ENCODE results near the gene FOXP2. TPM values are rescaled to one million over a fixed set of nuclear protein-coding genes. Genes with fewer than 3 reads are reported as not detected.

The FOXP2 gene
- total RNA-seq, 3 donors from 2014 or later: not detected

- Mint-ChIP-seq H3K4me3 (no peak overlapping the region), H3K9me3 (no peaks in the 10 kb centered on the region), H3K27me3 (ENCODE audit: low read depth) (no peaks in the 10 kb centered on the region), H3K4me1 (ENCODE audit: low read depth) (no peaks in the 10 kb centered on the region), H3K36me3 (ENCODE audit: insufficient read depth) (no peaks in the 10 kb centered on the region)
- ATAC-seq (no peak), DNase-seq (no peak)
These were observed 712 bp downstream of the FOXP2 start for GRCh38 chr7:114415064-114415989.

GRCh38 chr7:114416129-114416990, 1.7 kb downstream of the FOXP2 start:
- H3K4me1 Mint-ChIP-seq (ENCODE audit: low read depth): no peaks in the 10 kb centered on the region
- no peaks in the 10 kb centered on the region for H3K9me3 Mint-ChIP-seq
- no peaks in the 10 kb centered on the region for H3K27me3 Mint-ChIP-seq (ENCODE audit: low read depth)
- ATAC-seq (no peak), DNase-seq (no peak)
- no peaks in the 10 kb centered on the region for H3K36me3 Mint-ChIP-seq (ENCODE audit: insufficient read depth)
- H3K4me3 Mint-ChIP-seq: no peak overlapping the region

- Mint-ChIP-seq H3K4me3 (no peak overlapping the region), H3K27me3 (ENCODE audit: low read depth) (no peaks in the 10 kb centered on the region), H3K36me3 (ENCODE audit: insufficient read depth) (no peaks in the 10 kb centered on the region), H3K4me1 (ENCODE audit: low read depth) (no peaks in the 10 kb centered on the region), H3K9me3 (no peaks in the 10 kb centered on the region)
- DNase-seq (no peak), ATAC-seq (no peak)
These were observed 2.7 kb downstream of the FOXP2 start for GRCh38 chr7:114417290-114417689.

- Mint-ChIP-seq H3K4me3 (no peak overlapping the region), H3K36me3 (ENCODE audit: insufficient read depth) (no peaks in the 10 kb centered on the region), H3K4me1 (ENCODE audit: low read depth) (no peaks in the 10 kb centered on the region), H3K9me3 (no peaks in the 10 kb centered on the region), H3K27me3 (ENCODE audit: low read depth) (no peaks in the 10 kb centered on the region)
- DNase-seq (no peak), ATAC-seq (no peak)
These were observed 3.5 kb downstream of the FOXP2 start for GRCh38 chr7:114418117-114418516.

DNA sequence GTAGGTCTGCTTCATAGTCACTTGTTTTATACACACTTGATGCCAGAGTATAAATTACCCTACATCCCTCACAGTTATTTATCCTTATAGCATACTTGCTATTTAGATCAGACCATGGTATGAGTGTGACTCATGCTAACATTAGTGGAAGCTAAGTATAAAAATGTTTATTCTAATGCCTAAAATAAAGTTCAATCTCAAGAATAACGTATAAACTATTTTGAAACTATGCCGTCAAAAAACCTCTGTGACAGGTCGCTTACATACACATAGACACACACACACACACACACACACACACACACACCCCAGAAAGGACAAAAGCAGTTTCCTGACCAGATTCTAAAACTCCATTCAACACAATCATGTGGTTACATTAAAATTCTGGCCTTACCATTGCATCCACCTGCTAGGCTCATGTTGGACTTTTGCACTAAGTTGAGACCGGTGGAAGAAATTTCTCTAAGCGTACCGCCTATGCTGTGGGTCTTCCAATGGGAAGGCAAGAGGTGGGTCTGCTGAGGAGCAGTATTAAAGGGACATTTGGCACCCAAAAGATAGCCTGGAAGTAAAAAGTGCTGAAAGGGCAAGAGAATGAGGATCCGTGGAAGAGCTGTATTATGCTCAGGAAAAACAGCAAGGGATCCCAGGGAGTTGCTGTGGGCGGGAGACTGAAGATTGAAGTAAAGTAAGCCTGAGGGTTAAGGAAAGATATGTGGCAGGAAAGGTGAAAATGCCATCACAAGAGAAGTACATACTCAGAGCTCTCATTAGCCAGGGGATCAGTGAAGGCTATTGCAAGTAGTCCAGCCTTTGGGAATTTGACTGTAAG, 5.0 kb downstream of the FOXP2 start:
- Mint-ChIP-seq H3K4me3 (no peak overlapping the region), H3K36me3 (ENCODE audit: insufficient read depth) (no peaks in the 10 kb centered on the region), H3K27me3 (ENCODE audit: low read depth) (no peaks in the 10 kb centered on the region), H3K9me3 (no peaks in the 10 kb centered on the region), H3K4me1 (ENCODE audit: low read depth) (no peaks in the 10 kb centered on the region)
- DNase-seq: no peak
- no peak for ATAC-seq

DNA sequence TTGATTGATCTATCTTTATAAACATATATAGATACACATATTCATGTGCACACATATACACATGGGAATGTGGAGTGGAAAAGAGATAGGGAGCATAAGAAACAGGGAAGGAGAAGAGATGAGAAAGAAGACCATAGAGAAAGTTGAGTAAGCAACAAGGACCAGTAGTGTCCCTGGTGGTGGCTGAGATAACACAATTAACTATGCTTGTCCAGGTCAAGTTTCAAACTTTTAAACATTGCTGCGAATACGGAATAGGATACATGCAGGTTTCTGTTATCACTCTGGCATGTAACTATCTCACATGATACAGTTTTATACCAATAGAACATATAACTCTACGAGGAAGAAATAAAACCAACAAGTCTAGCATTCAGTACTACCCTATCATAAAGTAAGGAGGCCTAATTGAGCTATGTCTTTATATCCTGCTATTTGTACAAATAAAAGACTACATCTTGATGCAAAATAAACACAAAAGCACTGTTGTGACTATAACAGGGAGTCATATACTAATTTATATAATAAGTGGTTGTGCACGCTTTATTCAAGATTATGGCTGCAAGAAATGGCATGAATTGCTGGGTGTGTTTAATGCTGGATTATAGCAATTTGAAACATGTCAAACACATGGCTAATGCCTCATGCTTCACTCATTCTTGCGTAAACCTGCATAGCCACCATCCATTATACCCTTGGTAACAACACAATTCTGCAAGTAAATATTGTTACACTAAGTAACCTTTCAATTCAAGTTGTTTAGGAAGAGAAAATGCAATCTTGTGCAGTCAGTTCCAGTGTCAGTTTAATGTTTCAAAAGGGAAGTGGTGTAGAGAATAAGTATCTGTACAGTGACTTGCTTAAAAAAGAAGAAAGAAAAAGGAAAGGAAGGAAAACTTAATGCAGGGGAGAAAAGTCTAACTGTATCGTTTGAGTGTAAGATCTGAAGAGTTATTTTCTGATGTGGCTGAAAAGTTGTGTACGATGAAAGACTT, 8.2 kb downstream of the FOXP2 start:
- no peak for ATAC-seq
- no peak for DNase-seq
- H3K9me3 Mint-ChIP-seq: no peaks in the 10 kb centered on the region
- no peaks in the 10 kb centered on the region for H3K27me3 Mint-ChIP-seq (ENCODE audit: low read depth)
- no peak overlapping the region for H3K4me3 Mint-ChIP-seq
- H3K4me1 Mint-ChIP-seq (ENCODE audit: low read depth): no peaks in the 10 kb centered on the region
- H3K36me3 Mint-ChIP-seq (ENCODE audit: insufficient read depth): no peaks in the 10 kb centered on the region

GRCh38 chr7:114426382-114426781, 11.8 kb downstream of the FOXP2 start:
- DNase-seq: no peak
- Mint-ChIP-seq H3K4me1 (ENCODE audit: low read depth) (no peaks in the 10 kb centered on the region), H3K27me3 (ENCODE audit: low read depth) (no peaks in the 10 kb centered on the region), H3K9me3 (no peaks in the 10 kb centered on the region), H3K4me3 (no peak overlapping the region), H3K36me3 (ENCODE audit: insufficient read depth) (no peaks in the 10 kb centered on the region)
- ATAC-seq: no peak

GRCh38 chr7:114426824-114427223, 12.2 kb downstream of the FOXP2 start:
- H3K27me3 Mint-ChIP-seq (ENCODE audit: low read depth): no peaks in the 10 kb centered on the region
- H3K9me3 Mint-ChIP-seq: no peaks in the 10 kb centered on the region
- no peaks in the 10 kb centered on the region for H3K36me3 Mint-ChIP-seq (ENCODE audit: insufficient read depth)
- DNase-seq: no peak
- H3K4me3 Mint-ChIP-seq: no peak overlapping the region
- ATAC-seq: no peak
- no peaks in the 10 kb centered on the region for H3K4me1 Mint-ChIP-seq (ENCODE audit: low read depth)

- Mint-ChIP-seq H3K4me1 (ENCODE audit: low read depth) (no peaks in the 10 kb centered on the region), H3K36me3 (ENCODE audit: insufficient read depth) (no peaks in the 10 kb centered on the region), H3K27me3 (ENCODE audit: low read depth) (no peaks in the 10 kb centered on the region), H3K4me3 (no peak overlapping the region), H3K9me3 (no peaks in the 10 kb centered on the region)
- ATAC-seq: no peak
- no peak for DNase-seq
These were observed 13.6 kb downstream of the FOXP2 start for GRCh38 chr7:114428211-114428610.

- H3K27me3 Mint-ChIP-seq (ENCODE audit: low read depth): no peaks in the 10 kb centered on the region
These were observed 16.6 kb downstream of the FOXP2 start for GRCh38 chr7:114431189-114431588.

GRCh38 chr7:114432061-114432460, 17.4 kb downstream of the FOXP2 start:
- no peak overlapping the region for H3K4me3 Mint-ChIP-seq
- H3K9me3 Mint-ChIP-seq: no peaks in the 10 kb centered on the region
- H3K4me1 Mint-ChIP-seq (ENCODE audit: low read depth): no peaks in the 10 kb centered on the region
- ATAC-seq: no peak
- no peak for DNase-seq
- no peaks in the 10 kb centered on the region for H3K27me3 Mint-ChIP-seq (ENCODE audit: low read depth)
- H3K36me3 Mint-ChIP-seq (ENCODE audit: insufficient read depth): no peaks in the 10 kb centered on the region

More at GRCh38 chr7:114431189-114431588, 16.6 kb downstream of the FOXP2 start:
- no peaks in the 10 kb centered on the region for H3K36me3 Mint-ChIP-seq (ENCODE audit: insufficient read depth)
- H3K9me3 Mint-ChIP-seq: no peaks in the 10 kb centered on the region
- H3K4me3 Mint-ChIP-seq: no peak overlapping the region
- no peak for ATAC-seq
- no peak for DNase-seq
- H3K4me1 Mint-ChIP-seq (ENCODE audit: low read depth): no peaks in the 10 kb centered on the region

- H3K4me1 Mint-ChIP-seq (ENCODE audit: low read depth): no peaks in the 10 kb centered on the region
- no peaks in the 10 kb centered on the region for H3K9me3 Mint-ChIP-seq
- H3K27me3 Mint-ChIP-seq (ENCODE audit: low read depth): no peaks in the 10 kb centered on the region
- no peak for DNase-seq
- no peaks in the 10 kb centered on the region for H3K36me3 Mint-ChIP-seq (ENCODE audit: insufficient read depth)
- no peak overlapping the region for H3K4me3 Mint-ChIP-seq
- ATAC-seq: no peak
These were observed 18.1 kb downstream of the FOXP2 start for GRCh38 chr7:114432703-114433102.

DNA sequence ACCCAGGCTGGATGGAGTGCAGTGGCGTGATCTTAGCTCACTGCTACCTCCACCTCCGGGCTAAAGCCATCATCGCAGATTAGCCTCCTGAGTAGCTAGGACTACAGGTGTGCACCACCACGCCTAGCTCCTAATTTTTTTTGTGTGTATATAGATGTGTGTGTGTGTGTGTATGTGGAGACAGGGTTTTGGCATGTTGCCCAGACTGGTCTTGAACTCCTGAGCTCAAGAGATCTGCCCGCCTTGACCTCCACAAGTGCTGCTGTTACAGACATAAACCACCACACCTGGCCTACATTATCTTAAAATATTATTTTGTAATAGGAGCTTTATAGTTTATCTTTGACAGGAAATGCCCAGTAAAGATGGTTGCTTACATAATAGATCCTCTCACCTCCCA, 25.0 kb downstream of the FOXP2 start:
- ATAC-seq (no peak), DNase-seq (no peak)
- Mint-ChIP-seq H3K4me3 (no peak overlapping the region), H3K27me3 (ENCODE audit: low read depth) (no peaks in the 10 kb centered on the region), H3K36me3 (ENCODE audit: insufficient read depth) (no peaks in the 10 kb centered on the region), H3K9me3 (peaks cover 4% of the 10 kb centered on the region), H3K4me1 (ENCODE audit: low read depth) (no peaks in the 10 kb centered on the region)
